Muscle of back (tissue), 11 donors: ENCODE data around the gene AKR1A1. TPM values are rescaled to one million over a fixed set of nuclear protein-coding genes. Genes with fewer than 3 reads are reported as not detected.

ENCODE experiments used
- DNase-seq, 3 donors: peaks; one replicate each; pipeline versions ENCODE4 v3.0.0 to v3.0.0-alpha.2; 2013
- polyA plus RNA-seq, 10 donors: library from polyadenylated mRNA; unstranded; fragments of 120-200 nt; gene quantifications; one replicate each; pipeline ENCODE4 v1.2.1, GENCODE V29; 2013; ENCODE audit not compliant: insufficient read length in 10 of 10

Gene AKR1A1
- polyA plus RNA-seq, 10 donors: 75.4 to 111 (median 85.9) TPM

GRCh38 chr1:45608175-45609156 lies 57.8 kb downstream of the AKR1A1 start:
- DNase-seq: peak in 1 of 3 donors; percentile 13

GRCh38 chr1:45610589-45611226 lies 60.1 kb downstream of the AKR1A1 start:
- DNase-seq: no peak

- no peak for DNase-seq
Observed at GRCh38 chr1:45612941-45613579, 62.4 kb downstream of the AKR1A1 start.

- no peak for DNase-seq
Observed at GRCh38 chr1:45615885-45616284, 65.3 kb downstream of the AKR1A1 start.

- no peak for DNase-seq
Observed at GRCh38 chr1:45617618-45618017, 67.0 kb downstream of the AKR1A1 start.

- no peak for DNase-seq
Observed at GRCh38 chr1:45619149-45619921, 68.7 kb downstream of the AKR1A1 start.

Other genes starting within 250 kb of the AKR1A1 start
- 1 to 10 TPM; 1.1 to 2.2 (median 1.6) TPM for gene HPDL, start 223.9 kb upstream of the AKR1A1 start, polyA plus RNA-seq
- gene TOE1, start 210.7 kb upstream of the AKR1A1 start, polyA plus RNA-seq: 1 to 10 TPM; 5.9 to 8.9 (median 6.8) TPM
- 10 to 100 TPM; 11.5 to 22.7 (median 15.7) TPM for gene MUTYH, start 210.4 kb upstream of the AKR1A1 start, polyA plus RNA-seq
- 1 to 10 TPM; 1.5 to 2.7 (median 1.9) TPM for gene TESK2, start 59.7 kb upstream of the AKR1A1 start, polyA plus RNA-seq
- 1 to 10 TPM in 7 of 10 donors, under 1 TPM in 3; 0.68 to 3.6 (median 1.8) TPM for gene CCDC163, start 50.8 kb upstream of the AKR1A1 start, polyA plus RNA-seq
- 1 to 10 TPM; 5.1 to 9.7 (median 6.5) TPM for gene MMACHC, start 50.5 kb upstream of the AKR1A1 start, polyA plus RNA-seq
- 100 to 1,000 TPM; 151 to 220 (median 168) TPM for gene PRDX1, start 28.9 kb upstream of the AKR1A1 start, polyA plus RNA-seq
- gene NASP, start 33.2 kb downstream of the AKR1A1 start, polyA plus RNA-seq: 100 to 1,000 TPM; 107 to 179 (median 146) TPM
- gene CCDC17, start 73.2 kb downstream of the AKR1A1 start, polyA plus RNA-seq: 1 to 10 TPM in 8 of 10 donors, under 1 TPM in 2; 0.55 to 3.0 (median 1.4) TPM
- 10 to 100 TPM; 47.1 to 76.8 (median 64.6) TPM for gene GPBP1L1, start 135.7 kb downstream of the AKR1A1 start, polyA plus RNA-seq
- 10 to 100 TPM; 23.6 to 36.0 (median 30.0) TPM for gene TMEM69, start 137.4 kb downstream of the AKR1A1 start, polyA plus RNA-seq
- 10 to 100 TPM; 17.0 to 25.6 (median 20.4) TPM for gene IPP, start 199.8 kb downstream of the AKR1A1 start, polyA plus RNA-seq